Thymus (tissue), 11 donors: ENCODE data around the gene CBLN3. TPM values are rescaled to one million over a fixed set of nuclear protein-coding genes. Genes with fewer than 3 reads are reported as not detected.

Experiments used
- DNase-seq, 9 donors: peaks; one replicate each; pipeline ENCODE4 v3.0.0-alpha.2; 2013; ENCODE audit warnings: low spot score in 9 of 9, low read depth in 6 of 9, missing footprints in 1 of 9
- H3K27ac ChIP-seq, 2 donors: one replicate each; pipeline ENCODE4 v1.5.1; 2013; ENCODE audit warnings: control low read depth in 1 of 2, low read depth in 1 of 2, low read length in 1 of 2, mild to moderate bottlenecking in 1 of 2, moderate library complexity in 1 of 2
- H3K27me3 ChIP-seq, 2 donors: one replicate each; pipeline ENCODE4 v1.5.1; 2013; ENCODE audit warnings: low read length in 1 of 2; ENCODE audit not compliant: control insufficient read depth in 2 of 2, insufficient read depth in 1 of 2
- H3K36me3 ChIP-seq, 2 donors: one replicate each; pipeline ENCODE4 v1.5.1; 2013; ENCODE audit warnings: low read length in 1 of 2, mild to moderate bottlenecking in 1 of 2, moderate library complexity in 1 of 2; ENCODE audit not compliant: control insufficient read depth in 2 of 2, insufficient read depth in 2 of 2
- H3K4me1 ChIP-seq, 2 donors: one replicate each; pipeline ENCODE4 v1.5.1; 2013; ENCODE audit warnings: low read length in 2 of 2; ENCODE audit not compliant: control insufficient read depth in 2 of 2, insufficient read depth in 2 of 2
- H3K4me3 ChIP-seq, 2 donors: one replicate each; pipeline ENCODE4 v1.5.1; 2013; ENCODE audit warnings: low read length in 2 of 2, control low read depth in 1 of 2, mild to moderate bottlenecking in 1 of 2
- H3K9me3 ChIP-seq, 2 donors: one replicate each; pipeline ENCODE4 v1.5.1; 2013; ENCODE audit warnings: low read length in 1 of 2, mild to moderate bottlenecking in 1 of 2; ENCODE audit not compliant: control insufficient read depth in 2 of 2, insufficient read depth in 1 of 2
- WGBS: extraction: QIAGEN DNeasy Blood & Tissue Kit; methylation state at CpG from one replicate; pipeline ENCODE4 v1.1.7; 2013; 5-methylcytosine and 5-hydroxymethylcytosine counted together
- polyA plus RNA-seq: library from polyadenylated mRNA; stranded (reverse); fragments of 200-250 nt; gene quantifications from one replicate; pipeline ENCODE4 v1.2.3, GENCODE V29; 2013
- total RNA-seq: library from RNA; stranded (reverse); fragments of 120-200 nt; gene quantifications from one replicate; pipeline ENCODE4 v1.2.4, GENCODE V29; 2013
- donor health status: healthy.

The CBLN3 gene
- total and polyA plus RNA-seq, 2 donors, result 2.8 to 9.5 TPM

GRCh38 chr14:24411443-24412389, 17.8 kb downstream of the CBLN3 start:
- Histone ChIP-seq H3K4me1 (no peaks in the 10 kb centered on the region), H3K27ac (no peak overlapping the region), H3K27me3 (no peaks in the 10 kb centered on the region), H3K9me3 (no peaks in the 10 kb centered on the region), H3K4me3 (no peak overlapping the region), H3K36me3 (peaks cover 0 to 4% of the 10 kb centered on the region in 2 donors)
- 84% methylated on average over 16 of the region's 16 CpGs for WGBS
- DNase-seq, result peak in 1 of 9 donors; percentile 64

- no peak for DNase-seq
- H3K27ac ChIP-seq, result no peak overlapping the region
- 96% methylated on average over 10 of the region's 10 CpGs for WGBS
- H3K27me3 ChIP-seq, result no peaks in the 10 kb centered on the region
- no peaks in the 10 kb centered on the region for H3K4me1 ChIP-seq
- H3K9me3 ChIP-seq, result no peaks in the 10 kb centered on the region
- H3K36me3 ChIP-seq, result peaks cover 0 to 3% of the 10 kb centered on the region in 2 donors
- no peak overlapping the region for H3K4me3 ChIP-seq
These were observed 19.5 kb downstream of the CBLN3 start for GRCh38 chr14:24409956-24410355.

GRCh38 chr14:24409192-24409591, 20.3 kb downstream of the CBLN3 start:
- Histone ChIP-seq H3K4me3 (no peak overlapping the region), H3K27ac (no peak overlapping the region), H3K36me3 (peaks cover 0 to 3% of the 10 kb centered on the region in 2 donors), H3K27me3 (no peaks in the 10 kb centered on the region), H3K9me3 (no peaks in the 10 kb centered on the region), H3K4me1 (no peaks in the 10 kb centered on the region)
- no peak for DNase-seq
- WGBS, result 93% methylated on average over 6 of the region's 6 CpGs

GRCh38 chr14:24408764-24409163, 20.7 kb downstream of the CBLN3 start:
- no peak overlapping the region for H3K27ac ChIP-seq
- WGBS, result 94% methylated on average over 3 of the region's 3 CpGs
- no peaks in the 10 kb centered on the region for H3K4me1 ChIP-seq
- no peaks in the 10 kb centered on the region for H3K27me3 ChIP-seq
- peaks cover 0 to under 1% of the 10 kb centered on the region in 2 donors for H3K36me3 ChIP-seq
- DNase-seq, result no peak
- no peaks in the 10 kb centered on the region for H3K9me3 ChIP-seq
- H3K4me3 ChIP-seq, result no peak overlapping the region

GRCh38 chr14:24407608-24408325, 21.7 kb downstream of the CBLN3 start:
- Histone ChIP-seq H3K4me3 (no peak overlapping the region), H3K27ac (no peak overlapping the region), H3K9me3 (no peaks in the 10 kb centered on the region), H3K36me3 (no peaks in the 10 kb centered on the region), H3K4me1 (no peaks in the 10 kb centered on the region), H3K27me3 (no peaks in the 10 kb centered on the region)
- 98% methylated on average over 18 of the region's 18 CpGs for WGBS
- DNase-seq, result no peak

- DNase-seq, result no peak
- H3K4me1 ChIP-seq, result peaks cover 0 to 5% of the 10 kb centered on the region in 2 donors
- 96% methylated on average over 6 of the region's 6 CpGs for WGBS
- H3K27me3 ChIP-seq, result no peaks in the 10 kb centered on the region
- no peaks in the 10 kb centered on the region for H3K36me3 ChIP-seq
- no peaks in the 10 kb centered on the region for H3K9me3 ChIP-seq
- H3K4me3 ChIP-seq, result no peak overlapping the region
- no peak overlapping the region for H3K27ac ChIP-seq
These were observed 23.1 kb downstream of the CBLN3 start for GRCh38 chr14:24406416-24406815.

- no peak overlapping the region for H3K4me3 ChIP-seq
- H3K36me3 ChIP-seq, result no peaks in the 10 kb centered on the region
- 93% methylated on average over 4 of the region's 4 CpGs for WGBS
- H3K27me3 ChIP-seq, result peaks cover 0 to 6% of the 10 kb centered on the region in 2 donors
- H3K27ac ChIP-seq, result no peak overlapping the region
- peaks cover 0 to 9% of the 10 kb centered on the region in 2 donors for H3K4me1 ChIP-seq
- DNase-seq, result no peak
- no peaks in the 10 kb centered on the region for H3K9me3 ChIP-seq
These were observed 24.7 kb downstream of the CBLN3 start for GRCh38 chr14:24404814-24405213.

GRCh38 chr14:24403294-24403998, 26.0 kb downstream of the CBLN3 start:
- Histone ChIP-seq H3K4me1 (peaks cover 5 to 18% of the 10 kb centered on the region in 2 donors), H3K27me3 (peaks cover 0 to 14% of the 10 kb centered on the region in 2 donors), H3K27ac (no peak overlapping the region), H3K9me3 (no peaks in the 10 kb centered on the region), H3K4me3 (no peak overlapping the region), H3K36me3 (no peaks in the 10 kb centered on the region)
- WGBS, result 91% methylated on average over 7 of the region's 7 CpGs
- DNase-seq, result no peak
